GM12801 (cell line): Measurements from ENCODE around the gene ACKR3.

Experiments used
- TF ChIP-seq, protein P1 (sequence below): IDR thresholded peaks from one replicate; pipeline ENCODE4 v1.5.1; 2011; ENCODE audit warnings: control low read depth; ENCODE audit not compliant: insufficient read length; ENCODE audit errors: extremely low read depth

ACKR3 gene

DNA sequence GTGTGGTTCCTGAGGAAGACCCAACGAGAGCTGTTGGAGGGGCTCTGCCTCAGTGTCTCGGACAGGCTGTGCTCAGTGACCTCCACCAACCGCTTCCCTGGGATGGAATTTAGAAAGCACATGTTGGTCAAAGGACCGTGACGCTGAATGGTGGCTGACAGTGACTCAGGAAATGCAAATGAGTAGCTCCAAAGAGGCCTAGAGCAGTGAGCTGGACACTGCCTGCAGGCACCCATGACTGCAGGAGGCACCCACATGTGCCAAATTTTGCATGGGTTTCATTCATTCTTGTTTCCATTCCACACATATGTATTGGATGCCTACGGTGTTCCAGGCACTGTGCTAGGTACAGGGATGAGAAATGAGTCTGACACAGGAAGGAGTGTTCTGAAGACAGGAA lies 46.4 kb downstream of the ACKR3 start:
- TF ChIP-seq, protein P1, sequence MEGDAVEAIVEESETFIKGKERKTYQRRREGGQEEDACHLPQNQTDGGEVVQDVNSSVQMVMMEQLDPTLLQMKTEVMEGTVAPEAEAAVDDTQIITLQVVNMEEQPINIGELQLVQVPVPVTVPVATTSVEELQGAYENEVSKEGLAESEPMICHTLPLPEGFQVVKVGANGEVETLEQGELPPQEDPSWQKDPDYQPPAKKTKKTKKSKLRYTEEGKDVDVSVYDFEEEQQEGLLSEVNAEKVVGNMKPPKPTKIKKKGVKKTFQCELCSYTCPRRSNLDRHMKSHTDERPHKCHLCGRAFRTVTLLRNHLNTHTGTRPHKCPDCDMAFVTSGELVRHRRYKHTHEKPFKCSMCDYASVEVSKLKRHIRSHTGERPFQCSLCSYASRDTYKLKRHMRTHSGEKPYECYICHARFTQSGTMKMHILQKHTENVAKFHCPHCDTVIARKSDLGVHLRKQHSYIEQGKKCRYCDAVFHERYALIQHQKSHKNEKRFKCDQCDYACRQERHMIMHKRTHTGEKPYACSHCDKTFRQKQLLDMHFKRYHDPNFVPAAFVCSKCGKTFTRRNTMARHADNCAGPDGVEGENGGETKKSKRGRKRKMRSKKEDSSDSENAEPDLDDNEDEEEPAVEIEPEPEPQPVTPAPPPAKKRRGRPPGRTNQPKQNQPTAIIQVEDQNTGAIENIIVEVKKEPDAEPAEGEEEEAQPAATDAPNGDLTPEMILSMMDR: no peak

DNA sequence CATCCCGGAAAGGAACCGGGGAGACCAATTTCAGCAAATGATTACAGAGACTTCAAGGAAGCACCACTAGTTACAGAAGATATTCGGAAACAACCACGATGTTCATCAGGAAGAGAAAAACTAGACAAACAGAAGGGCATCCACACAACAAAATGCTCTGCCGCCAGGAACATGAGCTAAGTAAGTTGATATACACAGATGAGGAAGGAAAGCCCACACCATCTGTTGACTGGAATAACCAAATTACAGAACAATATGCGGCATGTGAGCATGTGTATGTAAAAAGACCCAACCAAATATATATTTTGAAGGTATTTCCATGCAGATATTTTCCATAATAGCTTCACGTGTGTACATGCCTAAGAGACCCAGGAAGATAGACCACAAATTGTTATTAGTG lies 47.0 kb downstream of the ACKR3 start:
- TF ChIP-seq, protein P1: no peak

DNA sequence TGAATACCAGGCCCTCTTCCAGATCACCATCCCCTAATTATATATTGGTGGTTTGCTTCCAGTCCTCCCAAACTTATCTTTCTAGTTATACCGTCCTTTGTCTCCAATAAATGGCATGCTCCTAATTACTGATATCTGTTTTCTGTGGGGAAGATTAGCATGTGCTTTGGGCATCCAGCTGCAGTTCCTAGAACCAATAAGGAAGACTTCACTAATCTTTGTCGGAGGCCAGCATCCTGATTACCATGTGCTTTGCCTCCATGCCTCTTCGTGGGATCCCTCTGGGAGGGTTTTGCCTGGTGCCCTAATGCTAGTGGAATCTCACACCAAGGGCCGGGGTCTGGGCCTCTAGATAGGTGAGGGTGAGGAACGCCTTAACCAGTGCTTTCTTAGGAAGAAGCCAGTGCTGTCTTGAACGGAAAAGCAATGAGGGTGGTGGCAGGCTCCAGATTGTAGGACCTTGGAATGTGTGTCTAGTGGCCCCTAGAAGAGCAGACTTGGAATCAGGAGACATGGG lies 47.7 kb downstream of the ACKR3 start:
- TF ChIP-seq, protein P1: no peak

DNA sequence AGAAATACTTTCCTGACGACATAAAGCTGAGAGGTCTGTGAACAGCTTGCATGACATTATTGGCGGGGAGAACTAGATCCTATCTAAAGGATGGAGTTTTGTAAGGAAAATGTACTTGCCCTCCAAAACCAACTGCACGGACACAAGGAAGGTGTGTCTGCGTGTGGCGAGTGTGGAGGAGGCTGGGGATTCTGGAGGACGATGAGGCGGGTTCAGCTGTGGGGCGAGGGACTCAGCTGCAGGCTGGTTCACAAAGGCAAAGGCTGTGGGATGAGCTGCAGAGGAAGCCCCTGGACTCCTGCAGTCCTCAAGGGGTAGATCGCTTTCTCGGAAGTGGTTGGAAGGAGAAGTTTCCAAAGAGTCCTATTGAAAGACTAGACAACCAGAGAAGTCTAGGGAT lies 48.2 kb downstream of the ACKR3 start:
- TF ChIP-seq, protein P1: no peak

DNA sequence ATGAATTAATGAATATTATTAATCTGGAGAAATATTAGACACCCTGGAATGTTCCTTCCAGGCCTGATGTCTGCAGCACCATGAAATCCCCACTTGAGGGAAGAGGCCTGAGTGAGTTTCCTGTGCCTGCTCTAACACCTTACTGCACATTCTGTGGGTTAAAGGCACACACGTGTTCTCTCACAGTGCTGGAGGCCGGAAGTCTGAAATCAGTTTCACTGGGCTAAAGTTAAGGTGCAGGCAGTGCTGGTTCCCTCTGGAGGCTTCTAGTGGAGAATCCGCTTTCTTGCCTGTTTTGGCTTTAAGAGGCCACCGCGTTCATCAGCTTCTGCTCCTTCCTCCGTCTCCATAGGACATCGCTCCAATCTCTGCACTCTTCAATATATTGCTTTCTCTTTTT lies 48.7 kb downstream of the ACKR3 start:
- TF ChIP-seq, protein P1: no peak

DNA sequence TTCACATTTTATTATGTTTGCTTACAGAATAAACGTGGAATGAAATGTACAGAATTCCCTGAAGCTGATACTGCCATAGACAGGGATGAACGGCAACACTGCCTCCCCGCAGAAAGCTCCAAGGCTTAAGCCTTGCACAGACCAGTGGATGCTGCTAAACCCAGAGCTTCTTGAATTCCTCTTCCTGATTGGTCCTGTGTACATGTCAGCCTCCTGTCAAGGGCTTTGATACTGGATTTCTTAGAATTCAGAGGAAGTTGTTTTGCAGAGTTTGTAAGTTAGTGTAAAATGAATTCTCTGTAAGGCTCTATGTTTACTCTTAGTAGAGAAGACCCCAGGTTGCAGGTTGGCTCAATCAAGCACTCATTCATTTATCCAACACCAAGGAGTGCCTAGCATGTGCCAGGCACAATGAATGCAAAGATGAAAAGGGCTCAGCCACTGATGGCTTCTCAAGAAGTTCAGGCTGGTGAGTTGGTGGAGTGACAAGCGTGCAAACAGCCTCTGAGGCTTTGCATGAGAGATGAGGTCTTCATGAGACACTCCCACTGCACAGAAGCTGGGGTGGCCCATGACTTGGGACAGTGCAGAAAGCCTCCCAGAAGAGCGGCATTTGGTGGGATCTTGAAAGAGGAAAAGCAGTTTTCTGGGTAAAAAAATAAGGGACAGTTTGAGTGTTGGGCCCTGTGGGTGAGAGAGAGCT lies 50.4 kb downstream of the ACKR3 start:
- TF ChIP-seq, protein P1: no peak

DNA sequence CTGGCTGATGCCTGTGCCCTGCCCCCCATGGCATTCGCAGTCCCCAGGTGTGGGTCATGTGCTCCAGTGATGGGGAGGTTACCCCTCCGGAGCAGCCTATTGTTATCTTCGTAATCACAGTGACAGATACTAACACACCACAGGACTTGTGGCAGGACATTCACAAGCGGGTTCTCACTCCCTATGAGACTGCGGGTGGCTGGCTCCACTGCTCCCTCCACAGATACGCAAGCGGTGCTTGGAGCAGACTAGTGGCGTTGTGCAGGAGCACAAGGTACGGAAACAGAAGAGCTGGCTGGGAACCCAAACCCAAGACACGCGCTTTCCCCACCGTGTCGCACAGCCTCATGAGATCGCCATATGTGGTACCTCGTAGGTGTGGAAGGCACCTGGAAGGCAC lies 52.2 kb downstream of the ACKR3 start:
- TF ChIP-seq, protein P1: no peak

DNA sequence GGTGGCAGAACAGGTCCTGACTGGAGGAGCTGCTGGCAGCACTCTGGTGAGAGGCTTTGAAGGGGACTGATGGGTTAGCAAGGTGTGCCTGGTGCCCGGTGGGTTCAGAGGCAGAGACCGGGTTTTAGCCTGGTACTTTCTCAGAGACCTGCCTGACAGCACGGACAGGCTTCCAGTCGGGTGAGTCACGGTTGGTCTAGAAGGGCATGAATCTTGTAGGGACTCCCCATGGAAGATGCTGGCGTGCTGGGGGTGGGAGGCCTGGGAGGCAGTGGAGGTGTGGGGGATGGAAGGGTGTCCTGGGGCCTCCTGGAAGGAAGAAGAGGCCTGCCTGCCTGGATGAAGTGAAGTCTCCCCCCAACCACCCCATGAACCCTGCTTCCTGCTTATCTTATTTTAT lies 52.6 kb downstream of the ACKR3 start:
- TF ChIP-seq, protein P1: no peak
